H1 (cell line): ENCODE results near the gene TMEM151B. TPM values are rescaled to one million over a fixed set of nuclear protein-coding genes. Genes with fewer than 3 reads are reported as not detected.

Source experiments
- BACH1 ChIP-seq: IDR thresholded peaks from 2 replicates; pipeline ENCODE4 v1.6.1; 2012; ENCODE audit warnings: low read length, improper control_type of control experiment
- CBX8 ChIP-seq: fragments of 300-800, 300-1000 bp; sonication (generic); IDR thresholded peaks from 2 replicates; pipeline ENCODE4 v1.7.1; 2016; ENCODE audit warnings: low read depth, low read length, borderline replicate concordance
- MAFK ChIP-seq: IDR thresholded peaks from 2 replicates; pipeline ENCODE4 v1.6.1; 2012; ENCODE audit warnings: low read depth, mild to moderate bottlenecking, improper control_type of control experiment, low read length
- PHF8 ChIP-seq: fragments of 200-600 bp; sonication (generic); conservative IDR thresholded peaks from 2 replicates; pipeline ENCODE4 v1.7.1; 2012; ENCODE audit warnings: low read depth, mild to moderate bottlenecking, inconsistent platforms, low read length, moderate library complexity
- POLR2AphosphoS5 ChIP-seq: IDR thresholded peaks from 2 replicates; pipeline ENCODE4 v1.6.1; 2011; ENCODE audit warnings: low read depth, low read length
- SRF ChIP-seq: IDR thresholded peaks from 2 replicates; pipeline ENCODE4 v1.6.1; 2011; ENCODE audit warnings: mild to moderate bottlenecking, low read depth, low read length, moderate library complexity
- TAF1 ChIP-seq: IDR thresholded peaks from 2 replicates; pipeline ENCODE4 v1.6.1; 2011; ENCODE audit warnings: mild to moderate bottlenecking, low read depth, low read length
- TEAD4 ChIP-seq: IDR thresholded peaks from 2 replicates; pipeline ENCODE4 v1.6.1; 2012; ENCODE audit warnings: low read depth, low read length, inconsistent platforms, mixed read lengths
- polyA plus RNA-seq, 7 experiments: library from polyadenylated mRNA; depleted of rRNA in 3 of 7; stranded (reverse) in 5 of 7; unstranded in 2 of 7; fragments of >200 nt in 5 of 7; fragments of 200-250 nt in 2 of 7; gene quantifications; 1 replicate in 5 of 7; 2 replicates in 1 of 7; 4 replicates in 1 of 7; pipeline versions ENCODE4 v1.2.1 to v1.2.3, GENCODE V29; 2011 to 2013; ENCODE audit warnings: missing spikeins in 2 of 7, mixed read lengths in 2 of 7
- total RNA-seq: library from RNA; stranded (reverse); fragmentation: NEBNext Ultra II Directional; extraction: Animal tissue kit (Norgen Biotek cat#: 25700); gene quantifications from 2 replicates; pipeline ENCODE4 v1.2.1, GENCODE V29; 2021

TMEM151B gene
- total and polyA plus RNA-seq, 2 of the 8 experiments (the other 6 are each of a cell fraction or from before 2014, with no cell fraction given): 8.0 to 15.5 TPM

DNA sequence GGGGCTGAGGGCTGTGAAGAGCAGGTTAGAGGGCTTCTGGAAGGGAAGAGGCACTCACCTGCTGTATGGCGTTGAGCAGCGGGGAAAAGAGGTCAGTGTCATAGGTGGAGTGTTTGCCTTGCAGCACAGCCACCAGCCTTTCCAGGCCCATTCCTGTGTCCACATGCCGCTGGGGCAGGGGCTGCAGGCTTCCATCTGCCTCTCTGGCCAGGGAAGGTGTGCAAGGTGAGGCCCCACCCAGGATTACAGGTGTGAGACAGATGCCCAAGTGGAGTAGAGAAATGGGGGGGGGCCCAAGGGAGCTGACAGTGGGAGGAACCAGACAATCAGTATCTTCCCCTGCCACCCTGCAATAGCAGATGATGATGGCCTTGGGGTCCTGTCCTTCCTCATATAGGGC is 40.0 kb downstream of the TMEM151B start (continued):
- no peak for TF ChIP-seq TAF1
- TF ChIP-seq MAFK: no peak
- no peak for TF ChIP-seq TEAD4
- no peak for TF ChIP-seq PHF8
- no peak for TF ChIP-seq SRF
- no peak for TF ChIP-seq CBX8
- TF ChIP-seq POLR2AphosphoS5: no peak
- TF ChIP-seq BACH1: no peak
